D721Med (cell line): Measurements from ENCODE around the gene AADAT.
"Not testable (repeated sequence)": the region's sequence is repeated elsewhere in the genome, so short reads cannot be mapped to it uniquely, and the experiment has no call there.

ENCODE experiments used
- DNase-seq: peaks from one replicate; pipeline ENCODE4 v3.0.0; 2011; ENCODE audit warnings: low spot score; ENCODE audit not compliant: insufficient read length
- FAIRE-seq: peaks from 2 replicates; lab custom pipeline; 2011; peaks lifted over from hg19 to GRCh38; lab: Jason Lieb, UNC
- CTCF ChIP-seq: IDR thresholded peaks from 2 replicates; pipeline ENCODE4 v1.5.1; 2012; ENCODE audit warnings: mild to moderate bottlenecking, control low read depth; ENCODE audit not compliant: insufficient read depth; ENCODE audit errors: missing control alignments

AADAT gene

GRCh38 chr4:170109586-170110284, 20.0 kb upstream of the AADAT start:
- FAIRE-seq (no peak), DNase-seq (no peak)
- TF ChIP-seq CTCF = no peak

GRCh38 chr4:170106900-170107299, 17.1 kb upstream of the AADAT start:
- TF ChIP-seq CTCF = no peak
- FAIRE-seq = no peak
- DNase-seq = no peak

- FAIRE-seq (no peak), DNase-seq (no peak)
- TF ChIP-seq CTCF = no peak
These were observed 12.7 kb upstream of the AADAT start for GRCh38 chr4:170102426-170102825.

- FAIRE-seq = not testable (repeated sequence)
These were observed 8.4 kb upstream of the AADAT start for GRCh38 chr4:170098171-170098570.

GRCh38 chr4:170097681-170098080, 7.9 kb upstream of the AADAT start:
- TF ChIP-seq CTCF = no peak
- FAIRE-seq = no peak
- DNase-seq = no peak

More at GRCh38 chr4:170098171-170098570, 8.4 kb upstream of the AADAT start:
- DNase-seq = not testable (repeated sequence)

GRCh38 chr4:170093973-170094535, 4.3 kb upstream of the AADAT start:
- no peak for FAIRE-seq

GRCh38 chr4:170091069-170091696, 1.4 kb upstream of the AADAT start:
- no peak for FAIRE-seq

More at GRCh38 chr4:170093973-170094535, 4.3 kb upstream of the AADAT start:
- TF ChIP-seq CTCF = no peak
- DNase-seq = no peak

More at GRCh38 chr4:170091069-170091696, 1.4 kb upstream of the AADAT start:
- no peak for DNase-seq
- TF ChIP-seq CTCF = no peak
